ENCODE data around the gene CLEC18A. TPM values are rescaled to one million over a fixed set of nuclear protein-coding genes. Genes with fewer than 3 reads are reported as not detected.
"Not testable (repeated sequence)": the region's sequence is repeated elsewhere in the genome, so short reads cannot be mapped to it uniquely, and the experiment has no call there.

Gene CLEC18A
- total and polyA plus RNA-seq, 2 of the 8 experiments (the other 6 are each of a cell fraction or from before 2014, with no cell fraction given), result 1.3 to 1.4 TPM

- H3K14ac ChIP-seq (ENCODE audit: insufficient read length); H3K4me2 ChIP-seq (ENCODE audit: insufficient read depth in 1 of 2, low read depth in 2 of 2, low read length in 2 of 2); H3K79me2 ChIP-seq (ENCODE audit: control insufficient read depth in 1 of 2, insufficient read depth in 2 of 2, low read length in 2 of 2); H2BK20ac ChIP-seq (ENCODE audit: low read length); H2BK12ac ChIP-seq (ENCODE audit: low read depth, low read length); H4K5ac ChIP-seq (ENCODE audit: insufficient read length, low read depth, low read length); H4K8ac ChIP-seq (ENCODE audit: extremely low read depth, insufficient read depth, low read length); H3K18ac ChIP-seq (ENCODE audit: extremely low read depth, low read length); H3K9me3 ChIP-seq (ENCODE audit: insufficient read depth in 2 of 2, low read depth in 1 of 2, low read length in 1 of 2); H4K91ac ChIP-seq (replicated peaks; ENCODE audit: insufficient read length, low read length); H2BK5ac ChIP-seq (ENCODE audit: low read depth, low read length); H3K56ac ChIP-seq (replicated peaks; ENCODE audit: insufficient read length, low read depth, low read length); DNase-seq (ENCODE audit: low read depth in 1 of 2, low spot score in 2 of 2); H3K23me2 ChIP-seq (ENCODE audit: low read depth, low read length); H2AK5ac ChIP-seq (ENCODE audit: low read depth, low read length); H3K4ac ChIP-seq (replicated peaks; ENCODE audit: insufficient read length, low read depth, low read length); H3K23ac ChIP-seq (ENCODE audit: insufficient read length); H3K27ac ChIP-seq (ENCODE audit: low read depth, low read length); H3K27me3 ChIP-seq (replicated peaks in 1 of 4; ENCODE audit: control insufficient read depth in 3 of 4, extremely low read depth in 1 of 4, insufficient read depth in 3 of 4, low read length in 3 of 4); H3K9ac ChIP-seq (replicated peaks in 1 of 4; ENCODE audit: extremely low read depth in 1 of 4, low read depth in 3 of 4, low read length in 3 of 4); H4K20me1 ChIP-seq (replicated peaks in 1 of 2; ENCODE audit: control insufficient read depth in 1 of 2, insufficient read depth in 2 of 2, low read length in 2 of 2); H3K79me1 ChIP-seq (ENCODE audit: low read depth, low read length); H3K4me1 ChIP-seq (replicated peaks in 1 of 4; ENCODE audit: control insufficient read depth in 3 of 4, insufficient read depth in 4 of 4, low read length in 3 of 4); H3K4me3 ChIP-seq (ENCODE audit: extremely low read depth in 1 of 4, insufficient read depth in 2 of 4, low read depth in 3 of 4, low read length in 4 of 4); H2BK15ac ChIP-seq (ENCODE audit: low read length); POLR2A ChIA-PET (ENCODE audit: partially characterized antibody); H2AFZ ChIP-seq (ENCODE audit: low read length); FAIRE-seq; H2BK120ac ChIP-seq (replicated peaks; ENCODE audit: low read depth, low read length); CTCF ChIA-PET (ENCODE audit: partially characterized antibody); H3K36me3 ChIP-seq (ENCODE audit: control insufficient read depth in 2 of 4, insufficient read depth in 4 of 4, low read length in 3 of 4): not testable (repeated sequence)
- WGBS, 2 experiments (ENCODE audit: extremely low coverage in 1 of 2, insufficient coverage in 1 of 2, insufficient read length in 1 of 2, insufficient replicate concordance in 2 of 2, low coverage in 1 of 2, low lambda C conversion rate in 2 of 2, missing lambda C conversion rate in 1 of 2), result 89% methylated on average over 8 of the region's 8 CpGs; no CpG with 5 or more reads in 1 of the 2 experiments
Observed at GRCh38 chr16:70010615-70011014, 59.5 kb downstream of the CLEC18A start.

DNA sequence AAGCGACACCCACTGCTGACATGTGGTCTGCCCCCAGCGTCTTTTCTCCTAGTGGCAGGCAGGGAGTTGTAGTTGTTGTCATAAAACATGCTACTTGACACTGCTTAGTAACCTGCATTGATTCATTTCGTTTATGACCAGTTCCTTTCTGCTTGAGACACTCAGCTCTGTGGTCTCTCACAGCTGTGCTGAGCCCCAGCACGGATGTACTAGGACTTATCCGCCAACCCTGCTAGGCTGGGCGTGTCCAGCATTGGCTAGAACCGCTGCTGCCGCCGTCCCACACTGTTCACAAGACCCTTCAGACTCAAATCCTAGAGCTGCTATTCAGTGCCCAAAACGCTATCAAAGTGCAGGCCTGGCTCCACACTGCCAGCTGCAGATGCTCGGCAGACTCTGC is 60.0 kb downstream of the CLEC18A start:
- H2BK120ac ChIP-seq (replicated peaks; ENCODE audit: low read depth, low read length); H2BK20ac ChIP-seq (ENCODE audit: low read length); H4K8ac ChIP-seq (ENCODE audit: extremely low read depth, insufficient read depth, low read length); H3K27ac ChIP-seq (ENCODE audit: low read depth, low read length); H3K79me2 ChIP-seq (ENCODE audit: control insufficient read depth in 1 of 2, insufficient read depth in 2 of 2, low read length in 2 of 2); H3K4me3 ChIP-seq (ENCODE audit: extremely low read depth in 1 of 4, insufficient read depth in 2 of 4, low read depth in 3 of 4, low read length in 4 of 4); H2AFZ ChIP-seq (ENCODE audit: low read length); H3K23ac ChIP-seq (ENCODE audit: insufficient read length); H3K56ac ChIP-seq (replicated peaks; ENCODE audit: insufficient read length, low read depth, low read length); H3K14ac ChIP-seq (ENCODE audit: insufficient read length); H2BK15ac ChIP-seq (ENCODE audit: low read length); H3K27me3 ChIP-seq (replicated peaks in 1 of 4; ENCODE audit: control insufficient read depth in 3 of 4, extremely low read depth in 1 of 4, insufficient read depth in 3 of 4, low read length in 3 of 4); H4K5ac ChIP-seq (ENCODE audit: insufficient read length, low read depth, low read length); H3K79me1 ChIP-seq (ENCODE audit: low read depth, low read length); H4K20me1 ChIP-seq (replicated peaks in 1 of 2; ENCODE audit: control insufficient read depth in 1 of 2, insufficient read depth in 2 of 2, low read length in 2 of 2); H4K91ac ChIP-seq (replicated peaks; ENCODE audit: insufficient read length, low read length); H3K9ac ChIP-seq (replicated peaks in 1 of 4; ENCODE audit: extremely low read depth in 1 of 4, low read depth in 3 of 4, low read length in 3 of 4); H2BK5ac ChIP-seq (ENCODE audit: low read depth, low read length); H3K18ac ChIP-seq (ENCODE audit: extremely low read depth, low read length); FAIRE-seq; H3K9me3 ChIP-seq (ENCODE audit: insufficient read depth in 2 of 2, low read depth in 1 of 2, low read length in 1 of 2); POLR2A ChIA-PET (ENCODE audit: partially characterized antibody); DNase-seq (ENCODE audit: low read depth in 1 of 2, low spot score in 2 of 2); H3K4me2 ChIP-seq (ENCODE audit: insufficient read depth in 1 of 2, low read depth in 2 of 2, low read length in 2 of 2); H2BK12ac ChIP-seq (ENCODE audit: low read depth, low read length); H3K36me3 ChIP-seq (ENCODE audit: control insufficient read depth in 2 of 4, insufficient read depth in 4 of 4, low read length in 3 of 4); H2AK5ac ChIP-seq (ENCODE audit: low read depth, low read length); H3K4me1 ChIP-seq (replicated peaks in 1 of 4; ENCODE audit: control insufficient read depth in 3 of 4, insufficient read depth in 4 of 4, low read length in 3 of 4); CTCF ChIA-PET (ENCODE audit: partially characterized antibody); H3K4ac ChIP-seq (replicated peaks; ENCODE audit: insufficient read length, low read depth, low read length); H3K23me2 ChIP-seq (ENCODE audit: low read depth, low read length): not testable (repeated sequence)
- 94% methylated on average over 9 of the region's 11 CpGs; no CpG with 5 or more reads in 1 of the 2 experiments for WGBS, 2 experiments (ENCODE audit: extremely low coverage in 1 of 2, insufficient coverage in 1 of 2, insufficient read length in 1 of 2, insufficient replicate concordance in 2 of 2, low coverage in 1 of 2, low lambda C conversion rate in 2 of 2, missing lambda C conversion rate in 1 of 2)

Data from H1 (cell line).